Measurements from ENCODE around the gene HMGB3.

HMGB3 gene

DNA sequence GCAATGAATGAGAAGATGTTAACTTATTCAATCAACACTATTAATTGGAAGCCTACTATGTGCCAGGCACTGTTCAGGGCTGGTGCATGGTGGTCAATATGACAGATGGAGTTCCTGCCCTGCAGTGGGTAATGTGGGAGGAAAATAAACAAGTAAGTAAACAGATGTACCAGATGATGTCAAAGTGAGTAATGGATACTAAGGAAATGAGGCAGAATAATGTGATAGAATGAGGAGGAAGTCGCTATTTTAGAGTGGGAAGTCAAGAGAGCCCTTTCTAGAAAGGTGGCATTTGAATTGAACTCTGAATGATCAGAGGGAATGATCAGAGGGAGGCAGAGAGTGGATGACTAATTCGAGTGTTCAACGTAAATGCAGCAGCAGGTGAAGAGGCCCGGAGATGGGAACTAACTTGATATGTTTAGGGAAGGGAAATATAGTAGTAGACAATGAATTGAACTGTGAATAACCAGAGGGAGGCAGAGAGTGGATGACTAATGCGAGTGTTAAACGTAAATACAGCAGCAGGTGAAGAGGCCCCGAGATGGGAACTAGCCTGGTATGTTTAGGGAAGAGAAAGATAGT is 48.3 kb downstream of the HMGB3 start:
- H3K27me3 ChIP-seq (ENCODE audit: insufficient read depth, low read length, poor library complexity) = no peaks in the 10 kb centered on the region
- no peaks in the 10 kb centered on the region for H3K9me3 ChIP-seq (ENCODE audit: insufficient read depth, low read length, severe bottlenecking)
- no peaks in the 10 kb centered on the region for H3K79me2 ChIP-seq (ENCODE audit: insufficient read depth, low read length)
- H3K27ac ChIP-seq (ENCODE audit: low read length) = no peak overlapping the region
- no peak for ATAC-seq (ENCODE audit: insufficient read depth, low read depth)
- no peaks in the 10 kb centered on the region for H4K20me1 ChIP-seq (ENCODE audit: insufficient read depth, low read length)
- H3K4me2 ChIP-seq (ENCODE audit: insufficient read depth, low read length) = no peak overlapping the region
- no peak overlapping the region for H2AFZ ChIP-seq (ENCODE audit: low read depth, low read length)
- no peak overlapping the region for H3K9ac ChIP-seq (ENCODE audit: low read depth, low read length)
- H3K36me3 ChIP-seq (ENCODE audit: insufficient read depth, low read length) = no peaks in the 10 kb centered on the region
- H3K4me1 ChIP-seq (ENCODE audit: insufficient read depth, low read length) = no peaks in the 10 kb centered on the region
- no peak overlapping the region for H3K4me3 ChIP-seq (ENCODE audit: low read depth in 1 of 2, low read length in 2 of 2)
- no peak for DNase-seq
- TF ChIP-seq, protein P1, sequence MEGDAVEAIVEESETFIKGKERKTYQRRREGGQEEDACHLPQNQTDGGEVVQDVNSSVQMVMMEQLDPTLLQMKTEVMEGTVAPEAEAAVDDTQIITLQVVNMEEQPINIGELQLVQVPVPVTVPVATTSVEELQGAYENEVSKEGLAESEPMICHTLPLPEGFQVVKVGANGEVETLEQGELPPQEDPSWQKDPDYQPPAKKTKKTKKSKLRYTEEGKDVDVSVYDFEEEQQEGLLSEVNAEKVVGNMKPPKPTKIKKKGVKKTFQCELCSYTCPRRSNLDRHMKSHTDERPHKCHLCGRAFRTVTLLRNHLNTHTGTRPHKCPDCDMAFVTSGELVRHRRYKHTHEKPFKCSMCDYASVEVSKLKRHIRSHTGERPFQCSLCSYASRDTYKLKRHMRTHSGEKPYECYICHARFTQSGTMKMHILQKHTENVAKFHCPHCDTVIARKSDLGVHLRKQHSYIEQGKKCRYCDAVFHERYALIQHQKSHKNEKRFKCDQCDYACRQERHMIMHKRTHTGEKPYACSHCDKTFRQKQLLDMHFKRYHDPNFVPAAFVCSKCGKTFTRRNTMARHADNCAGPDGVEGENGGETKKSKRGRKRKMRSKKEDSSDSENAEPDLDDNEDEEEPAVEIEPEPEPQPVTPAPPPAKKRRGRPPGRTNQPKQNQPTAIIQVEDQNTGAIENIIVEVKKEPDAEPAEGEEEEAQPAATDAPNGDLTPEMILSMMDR (IDR thresholded peaks at IDR 0.05; ENCODE audit: borderline replicate concordance, extremely low read depth, low read length, poor library complexity, severe bottlenecking) = no peak
- no peak for TF ChIP-seq EZH2 (IDR thresholded peaks at IDR 0.05; ENCODE audit: borderline replicate concordance, low read depth, low read length, severe bottlenecking)

DNA sequence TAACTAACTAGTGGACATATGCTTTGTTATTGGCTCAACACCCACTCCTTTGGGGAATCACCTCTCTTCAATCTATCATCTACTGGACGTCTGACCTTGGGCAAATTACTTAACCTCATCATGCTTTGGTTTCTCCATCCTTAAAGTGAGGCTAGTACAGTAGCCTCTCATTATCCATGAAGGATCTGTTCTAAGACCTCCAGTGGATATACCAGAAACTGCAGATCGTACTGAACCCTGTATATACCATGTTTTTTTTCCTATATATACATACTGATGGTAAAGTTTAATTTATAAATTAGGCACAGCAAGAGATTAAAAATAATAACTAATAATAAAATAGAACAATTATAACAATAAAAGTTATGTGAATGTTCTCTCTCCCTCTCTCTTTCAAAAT is 56.2 kb downstream of the HMGB3 start:
- H3K79me2 ChIP-seq (ENCODE audit: insufficient read depth, low read length) = no peaks in the 10 kb centered on the region
- H3K27me3 ChIP-seq (ENCODE audit: insufficient read depth, low read length, poor library complexity) = no peaks in the 10 kb centered on the region
- H3K4me2 ChIP-seq (ENCODE audit: insufficient read depth, low read length) = no peak overlapping the region
- no peaks in the 10 kb centered on the region for H4K20me1 ChIP-seq (ENCODE audit: insufficient read depth, low read length)
- no peak overlapping the region for H2AFZ ChIP-seq (ENCODE audit: low read depth, low read length)
- DNase-seq = no peak
- H3K27ac ChIP-seq (ENCODE audit: low read length) = no peak overlapping the region
- H3K9ac ChIP-seq (ENCODE audit: low read depth, low read length) = no peak overlapping the region
- no peak for TF ChIP-seq EZH2 (IDR thresholded peaks at IDR 0.05; ENCODE audit: borderline replicate concordance, low read depth, low read length, severe bottlenecking)
- TF ChIP-seq, protein P1 (IDR thresholded peaks at IDR 0.05; ENCODE audit: borderline replicate concordance, extremely low read depth, low read length, poor library complexity, severe bottlenecking) = no peak
- no peak for ATAC-seq (ENCODE audit: insufficient read depth, low read depth)
- H3K36me3 ChIP-seq (ENCODE audit: insufficient read depth, low read length) = no peaks in the 10 kb centered on the region
- H3K4me3 ChIP-seq (ENCODE audit: low read depth in 1 of 2, low read length in 2 of 2) = no peak overlapping the region
- no peaks in the 10 kb centered on the region for H3K4me1 ChIP-seq (ENCODE audit: insufficient read depth, low read length)
- no peaks in the 10 kb centered on the region for H3K9me3 ChIP-seq (ENCODE audit: insufficient read depth, low read length, severe bottlenecking)

All from DND-41 (cell line).